IPS-18c (cell line): ENCODE measurements around the gene CCDC40.

Experiments
- H3K4me3 ChIP-seq: 2 replicates; pipeline ENCODE4 v1.7.0; 2013; ENCODE audit warnings: low read depth, mild to moderate bottlenecking, low read length, moderate library complexity; ENCODE audit not compliant: insufficient read depth
- H3K9me3 ChIP-seq: one replicate; pipeline ENCODE4 v1.6.1; 2013; ENCODE audit warnings: mild to moderate bottlenecking, low read length, moderate library complexity; ENCODE audit not compliant: control insufficient read depth, insufficient read depth

CCDC40 gene

DNA sequence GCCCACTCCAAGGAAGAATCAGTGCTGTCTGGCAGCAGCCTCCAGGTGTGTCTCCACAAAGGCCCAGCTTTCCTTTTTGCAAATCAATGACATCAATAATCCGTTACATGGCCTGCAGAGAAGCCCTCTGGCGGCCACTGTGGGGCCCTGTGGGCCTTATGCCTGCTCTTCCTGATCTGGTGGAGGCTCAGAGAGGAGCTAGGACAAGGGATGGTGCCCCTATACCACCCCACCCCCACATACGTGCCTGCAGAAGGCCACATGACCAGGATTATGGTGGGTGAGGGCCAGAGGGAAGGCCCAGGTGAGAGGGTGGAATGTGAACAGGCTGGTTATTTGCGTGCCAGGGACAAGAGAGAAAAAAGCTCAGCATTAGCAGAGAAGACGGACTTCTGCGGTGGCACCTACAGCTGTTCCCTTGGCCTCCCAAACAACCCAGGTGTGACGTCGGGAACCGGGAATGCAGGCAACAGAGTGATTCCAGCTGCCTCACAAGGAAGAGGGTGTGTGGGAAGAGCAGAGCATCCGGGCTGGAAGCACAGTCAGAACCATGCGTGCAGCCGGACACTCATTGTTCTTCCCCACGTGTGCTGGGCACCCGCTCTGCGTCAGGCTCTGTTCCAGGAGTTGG is 88.0 kb downstream of the CCDC40 start:
- Histone ChIP-seq H3K4me3 (peak overlapping the region; percentile 20), H3K9me3 (no peaks in the 10 kb centered on the region)

GRCh38 chr17:80125656-80126448 is 89.4 kb downstream of the CCDC40 start:
- no peaks in the 10 kb centered on the region for H3K9me3 ChIP-seq
- H3K4me3 ChIP-seq: no peak overlapping the region

- H3K9me3 ChIP-seq: no peaks in the 10 kb centered on the region
- H3K4me3 ChIP-seq: no peak overlapping the region
These were observed 89.9 kb downstream of the CCDC40 start for GRCh38 chr17:80126449-80126715.

- Histone ChIP-seq H3K9me3 (no peaks in the 10 kb centered on the region), H3K4me3 (no peak overlapping the region)
These were observed 92.6 kb downstream of the CCDC40 start for GRCh38 chr17:80129006-80129565.

DNA sequence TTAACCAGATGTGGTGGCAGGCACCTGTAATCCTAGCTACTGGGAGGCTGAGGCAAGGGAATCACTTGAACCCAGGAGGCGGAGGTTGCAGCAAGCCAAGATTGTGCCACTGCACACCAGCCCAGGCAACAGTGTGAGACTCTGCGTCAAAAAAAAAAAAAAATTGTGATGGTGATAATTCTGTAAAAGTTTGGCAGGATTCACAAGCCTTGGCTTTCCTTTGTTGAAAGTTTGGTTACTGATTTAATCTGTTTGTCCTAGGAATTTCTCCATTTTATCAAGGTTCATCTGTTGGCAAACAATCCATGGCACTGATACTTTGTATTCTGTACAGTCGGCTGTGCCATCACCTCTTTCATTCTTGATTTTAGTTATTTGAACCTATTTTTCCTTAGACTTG is 94.5 kb downstream of the CCDC40 start:
- Histone ChIP-seq H3K4me3 (no peak overlapping the region), H3K9me3 (no peaks in the 10 kb centered on the region)

DNA sequence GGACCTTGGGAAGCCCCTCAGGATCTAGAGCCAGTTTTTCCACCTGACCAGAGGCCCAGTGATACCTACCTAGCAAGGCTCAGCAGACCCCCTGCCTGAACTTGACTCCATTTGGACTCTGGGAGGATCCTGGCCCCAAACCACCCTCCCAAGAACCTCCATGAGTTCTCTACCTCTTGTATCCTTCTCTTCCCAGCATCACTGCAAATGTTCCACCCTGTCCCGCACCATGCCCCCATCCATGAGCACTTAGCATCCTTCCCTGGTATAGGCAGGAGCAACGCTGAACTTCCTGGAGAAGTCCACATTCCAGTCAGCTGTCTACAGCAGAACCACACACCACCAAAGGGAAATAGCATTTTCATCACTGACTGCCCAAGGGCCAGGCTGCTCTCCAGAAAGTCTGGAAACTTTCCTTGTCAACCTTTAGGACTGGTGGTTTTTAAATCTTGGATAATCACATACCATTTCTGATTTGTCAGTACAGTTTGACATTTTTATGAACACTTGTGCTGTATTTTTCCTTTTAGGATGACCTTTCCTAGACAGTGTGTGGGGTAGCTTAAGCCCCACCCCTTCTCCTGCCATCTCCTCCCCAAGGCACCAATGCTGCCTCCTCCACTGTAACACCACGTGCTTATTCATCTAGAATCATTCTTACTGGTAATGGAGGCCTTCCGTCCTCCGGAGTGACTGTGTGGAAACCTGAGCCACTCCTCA is 96.6 kb downstream of the CCDC40 start:
- H3K9me3 ChIP-seq: no peaks in the 10 kb centered on the region
- H3K4me3 ChIP-seq: no peak overlapping the region

GRCh38 chr17:80133626-80133970 is 97.2 kb downstream of the CCDC40 start:
- Histone ChIP-seq H3K9me3 (no peaks in the 10 kb centered on the region), H3K4me3 (no peak overlapping the region)

DNA sequence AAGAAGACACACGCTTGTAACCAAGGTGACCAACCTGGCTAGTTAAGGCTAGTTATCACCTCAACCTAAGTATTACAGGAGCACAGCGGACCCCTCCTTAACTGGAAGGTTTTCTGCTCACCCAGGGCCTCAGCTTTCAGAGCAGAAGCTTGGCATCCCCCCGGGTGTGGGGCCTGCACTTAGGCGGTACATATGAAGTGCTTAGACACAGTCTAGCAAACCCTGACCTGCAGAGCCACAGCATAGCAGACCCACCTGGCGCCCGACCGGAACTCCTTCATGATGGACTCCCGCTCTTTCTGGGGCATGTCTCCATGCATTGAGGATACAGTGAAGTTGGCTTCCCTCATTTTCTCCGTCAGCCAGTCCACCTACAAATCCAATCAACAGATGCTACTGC is 100.7 kb downstream of the CCDC40 start:
- Histone ChIP-seq H3K4me3 (no peak overlapping the region), H3K9me3 (no peaks in the 10 kb centered on the region)

DNA sequence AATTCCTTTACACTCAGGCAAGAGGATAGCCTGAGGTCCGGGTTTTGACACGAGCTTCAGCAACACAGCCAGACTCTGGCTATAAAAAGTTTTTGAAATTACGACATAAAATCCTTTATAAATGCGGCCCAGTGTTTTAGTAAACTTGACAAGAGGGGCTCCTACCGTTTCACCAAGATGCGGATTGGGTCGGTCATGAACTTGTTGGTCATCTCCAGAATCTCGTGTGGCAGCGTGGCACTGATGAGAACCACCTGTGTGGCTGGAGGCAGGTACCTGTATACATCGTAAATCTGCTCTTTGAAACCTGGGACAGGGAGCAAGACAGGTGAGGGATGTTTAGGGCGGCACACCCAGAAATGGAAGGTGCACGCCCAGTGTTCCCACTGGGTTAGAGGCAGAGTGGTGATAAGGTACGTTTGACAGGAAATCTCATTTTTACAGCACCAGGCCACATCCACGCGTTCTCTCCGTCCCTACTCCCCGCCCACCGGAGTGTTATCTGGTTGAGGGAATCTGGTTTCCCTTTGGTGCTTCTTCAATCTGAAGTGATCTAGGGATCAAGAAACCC is 102.5 kb downstream of the CCDC40 start:
- Histone ChIP-seq H3K4me3 (no peak overlapping the region), H3K9me3 (no peaks in the 10 kb centered on the region)

GRCh38 chr17:80141463-80142165 is 105.2 kb downstream of the CCDC40 start:
- no peak overlapping the region for H3K4me3 ChIP-seq
- H3K9me3 ChIP-seq: no peaks in the 10 kb centered on the region

- no peak overlapping the region for H3K4me3 ChIP-seq
- no peaks in the 10 kb centered on the region for H3K9me3 ChIP-seq
These were observed 106.5 kb downstream of the CCDC40 start for GRCh38 chr17:80142929-80143328.

DNA sequence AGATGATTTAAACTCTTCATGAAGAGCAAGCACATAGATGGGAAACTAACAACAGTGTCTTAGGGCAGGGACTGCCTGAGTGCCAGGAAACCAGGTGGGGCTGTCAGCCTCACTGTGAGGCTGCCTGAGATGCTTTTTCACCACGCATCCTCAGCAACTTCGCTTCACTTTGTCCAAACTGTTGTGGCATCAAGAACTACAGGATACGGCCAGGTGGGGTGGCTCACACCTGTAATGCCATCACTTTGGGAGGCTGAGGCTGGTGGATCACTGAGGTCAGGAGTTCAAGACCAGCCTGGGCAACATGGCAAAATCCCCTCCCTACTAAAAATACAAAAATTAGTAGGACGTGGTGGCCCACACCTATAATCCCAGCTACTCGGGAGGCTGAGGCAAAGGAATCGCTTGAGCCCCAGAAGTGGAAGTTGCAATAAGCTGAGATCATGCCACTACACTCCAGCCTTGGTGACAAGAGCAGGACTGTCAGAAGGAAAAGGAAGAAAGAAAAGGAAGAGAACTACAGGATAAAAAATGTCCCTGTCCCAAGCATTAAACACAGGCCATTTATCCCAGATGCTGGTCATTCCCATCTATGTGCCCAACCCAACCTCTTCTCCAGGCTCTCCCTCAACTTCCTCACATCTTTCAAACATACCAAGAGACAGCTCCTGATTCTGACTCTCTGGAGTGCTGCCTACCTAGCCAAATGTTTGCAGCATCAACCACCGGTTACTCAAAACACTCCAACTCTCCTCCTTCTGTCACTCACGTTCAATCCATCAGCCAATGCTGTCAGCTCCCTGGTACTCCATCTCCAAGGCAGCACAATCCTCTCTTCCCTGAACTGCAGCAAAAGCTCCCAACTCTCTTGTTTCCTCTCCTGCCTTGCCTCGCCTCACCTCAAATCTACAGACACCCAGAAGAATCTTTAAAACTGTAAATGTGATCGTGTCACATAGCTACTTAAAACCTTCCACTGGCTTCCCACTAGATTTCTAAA is 108.9 kb downstream of the CCDC40 start:
- H3K9me3 ChIP-seq: no peaks in the 10 kb centered on the region
- peak overlapping the region; percentile 92 for H3K4me3 ChIP-seq

GRCh38 chr17:80146121-80147034 is 109.9 kb downstream of the CCDC40 start:
- Histone ChIP-seq H3K9me3 (no peaks in the 10 kb centered on the region), H3K4me3 (peak overlapping the region; percentile 92)

- Histone ChIP-seq H3K4me3 (peak within 1 kb of the TSS; percentile 95), H3K9me3 (no peaks in the 10 kb centered on the region)
These were observed 110.8 kb downstream of the CCDC40 start, which contains the start of gene EIF4A3 for GRCh38 chr17:80147035-80147822. TSS of gene EIF4A3 (minus strand) at chr17:80147128. CDS start at chr17:80146961, 167 bp downstream.
